Stimulated activated CD4-positive, alpha-beta T cell treated with anti-CD3 and anti-CD28 coated beads, Interleukin-4, amount 100 ng/mL, for 1 hour (primary cell): Measurements from ENCODE around the gene CRAMP1.

Experiments used
- DNase-seq: peaks from one replicate; pipeline ENCODE4 v3.0.0-alpha.2; 2020

The CRAMP1 gene

GRCh38 chr16:1638757-1639156 is 26.6 kb downstream of the CRAMP1 start:
- DNase-seq: no peak

- no peak for DNase-seq
Measured at GRCh38 chr16:1639282-1639681, 27.1 kb downstream of the CRAMP1 start.

DNA sequence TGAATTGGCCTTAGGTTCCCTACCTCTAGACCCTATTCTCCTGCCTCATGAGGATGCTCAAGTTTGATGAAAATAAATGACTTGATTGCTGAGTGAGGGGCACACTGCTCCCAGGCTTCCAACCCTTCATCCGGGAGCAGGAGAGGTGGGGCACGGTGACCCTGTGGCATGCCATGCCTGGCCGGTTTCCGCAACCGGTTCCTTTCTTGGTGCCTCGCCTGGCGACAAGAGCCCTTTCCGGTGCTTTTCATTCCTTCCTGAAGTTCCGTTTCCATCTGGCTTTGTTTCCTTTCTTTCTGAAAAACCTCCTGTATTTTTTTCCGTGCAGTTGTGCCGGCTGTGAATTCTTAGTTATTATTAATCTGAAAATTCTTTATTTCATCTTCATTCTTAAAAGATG is 27.7 kb downstream of the CRAMP1 start:
- no peak for DNase-seq

DNA sequence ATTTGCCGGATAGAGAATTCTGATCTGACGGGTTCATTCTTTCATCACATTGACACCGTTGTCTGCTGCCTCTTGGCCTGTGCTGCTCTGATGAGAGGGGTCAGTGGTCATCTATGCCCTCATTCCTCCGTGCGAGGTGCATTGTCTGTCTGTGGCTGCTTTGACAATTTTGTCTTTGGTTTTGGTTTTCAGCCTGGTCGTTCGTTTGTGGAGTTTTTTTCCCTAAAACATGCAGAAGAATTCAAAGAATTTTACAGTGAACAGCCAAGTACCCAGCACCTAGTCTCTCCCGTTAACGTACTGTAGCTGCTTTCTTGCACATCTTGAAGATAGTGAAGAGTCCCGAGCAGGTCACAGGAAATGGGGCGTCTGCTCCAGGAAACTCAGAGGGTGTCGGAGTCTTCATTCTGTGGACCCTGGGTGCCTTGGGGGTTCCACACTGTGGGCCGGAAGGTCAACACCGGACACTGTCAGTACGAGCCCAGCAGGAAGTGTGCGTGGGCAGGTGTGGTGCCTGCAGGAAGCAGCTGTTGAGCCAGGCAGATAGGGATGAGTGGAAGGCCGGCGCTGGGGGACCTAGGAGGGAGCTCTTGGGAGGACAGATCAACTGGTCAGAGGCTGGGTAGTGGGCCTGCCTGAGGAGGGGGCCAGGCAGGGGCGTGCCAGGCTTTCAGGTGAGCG is 28.2 kb downstream of the CRAMP1 start:
- DNase-seq: no peak

DNA sequence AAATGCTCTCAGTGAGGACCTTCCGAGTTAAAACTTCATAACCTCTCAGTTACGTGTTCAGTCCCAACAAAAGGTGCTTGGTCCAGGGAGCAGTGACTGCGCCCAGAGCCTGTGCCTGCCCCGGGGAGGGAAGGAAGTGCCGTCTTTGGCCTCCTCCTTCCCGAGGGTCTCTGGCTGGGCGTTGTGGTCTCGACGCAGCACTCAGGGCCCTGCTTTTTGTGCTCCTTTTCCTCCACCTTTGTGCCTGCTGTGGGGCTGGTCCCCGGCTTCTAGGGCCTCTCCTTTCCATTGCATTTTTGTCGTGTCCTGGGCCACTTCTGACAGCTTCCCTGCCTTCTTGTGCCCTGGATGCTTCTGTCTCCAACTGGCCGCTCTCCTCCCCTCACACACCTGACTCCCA is 29.1 kb downstream of the CRAMP1 start:
- no peak for DNase-seq

- DNase-seq: no peak
Measured at GRCh38 chr16:1642148-1642547, 30.0 kb downstream of the CRAMP1 start.

- DNase-seq: no peak
Measured at GRCh38 chr16:1642753-1643152, 30.6 kb downstream of the CRAMP1 start.

DNA sequence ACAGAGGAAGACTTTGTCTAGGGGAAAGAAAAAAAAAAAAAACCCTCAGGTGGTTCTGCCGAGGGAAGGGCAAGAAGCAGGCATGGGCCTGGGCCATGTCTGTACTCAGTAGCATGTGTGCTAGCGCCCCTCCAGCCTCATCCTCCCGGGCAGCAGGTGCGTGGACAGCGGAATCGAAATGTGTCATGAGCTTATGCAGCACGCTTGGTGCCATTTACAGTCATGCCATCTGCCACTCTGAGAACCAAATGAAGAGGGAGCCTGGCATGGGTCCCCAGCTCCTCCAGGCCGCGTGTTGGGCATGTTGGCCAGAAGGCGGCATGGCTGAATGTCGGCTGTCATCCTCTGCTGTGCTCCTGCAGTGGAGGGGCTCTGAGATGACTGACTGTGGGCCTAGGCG is 31.4 kb downstream of the CRAMP1 start:
- no peak for DNase-seq

- DNase-seq: peak; percentile 24
Measured at GRCh38 chr16:1645914-1646525, 33.9 kb downstream of the CRAMP1 start.

GRCh38 chr16:1647856-1648255 is 35.7 kb downstream of the CRAMP1 start:
- DNase-seq: no peak

DNA sequence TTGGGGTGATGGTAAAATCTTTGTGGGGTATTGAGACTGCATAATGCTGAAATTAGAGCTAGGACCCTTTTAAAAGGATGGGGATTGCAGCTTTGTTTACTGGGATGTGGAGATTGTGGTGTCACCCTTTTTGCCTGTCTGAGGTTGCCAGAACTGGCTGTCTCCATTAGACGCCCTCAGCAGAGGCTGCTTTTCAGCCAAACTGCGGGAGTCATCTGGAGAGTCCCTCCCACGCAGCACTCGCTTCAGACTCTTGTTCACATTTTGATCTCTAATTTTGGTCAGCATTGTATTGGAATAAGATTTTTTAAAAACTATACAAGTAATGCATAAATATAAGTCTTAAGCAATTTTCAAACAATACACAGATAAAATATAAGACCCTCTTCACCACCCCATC is 38.0 kb downstream of the CRAMP1 start:
- no peak for DNase-seq

- no peak for DNase-seq
Measured at GRCh38 chr16:1651094-1651973, 39.2 kb downstream of the CRAMP1 start.

DNA sequence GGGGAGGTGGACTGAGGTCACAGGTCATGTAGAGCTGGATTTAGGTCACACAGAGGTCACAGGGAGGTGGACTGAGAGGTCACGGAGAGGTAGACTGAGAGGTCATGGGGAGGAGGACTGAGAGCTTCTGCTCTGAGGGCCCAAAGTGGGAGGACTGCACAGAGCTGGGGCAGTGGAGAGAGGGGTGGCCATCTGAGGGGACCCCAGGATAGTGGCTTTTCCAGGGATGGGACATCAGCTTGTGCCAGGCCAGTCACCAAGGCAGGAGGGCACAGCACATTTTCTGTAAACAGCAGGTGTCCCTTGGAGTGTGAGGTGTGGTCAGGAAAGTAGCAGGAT is 39.8 kb downstream of the CRAMP1 start:
- no peak for DNase-seq

GRCh38 chr16:1653023-1653422 is 40.9 kb downstream of the CRAMP1 start:
- no peak for DNase-seq

DNA sequence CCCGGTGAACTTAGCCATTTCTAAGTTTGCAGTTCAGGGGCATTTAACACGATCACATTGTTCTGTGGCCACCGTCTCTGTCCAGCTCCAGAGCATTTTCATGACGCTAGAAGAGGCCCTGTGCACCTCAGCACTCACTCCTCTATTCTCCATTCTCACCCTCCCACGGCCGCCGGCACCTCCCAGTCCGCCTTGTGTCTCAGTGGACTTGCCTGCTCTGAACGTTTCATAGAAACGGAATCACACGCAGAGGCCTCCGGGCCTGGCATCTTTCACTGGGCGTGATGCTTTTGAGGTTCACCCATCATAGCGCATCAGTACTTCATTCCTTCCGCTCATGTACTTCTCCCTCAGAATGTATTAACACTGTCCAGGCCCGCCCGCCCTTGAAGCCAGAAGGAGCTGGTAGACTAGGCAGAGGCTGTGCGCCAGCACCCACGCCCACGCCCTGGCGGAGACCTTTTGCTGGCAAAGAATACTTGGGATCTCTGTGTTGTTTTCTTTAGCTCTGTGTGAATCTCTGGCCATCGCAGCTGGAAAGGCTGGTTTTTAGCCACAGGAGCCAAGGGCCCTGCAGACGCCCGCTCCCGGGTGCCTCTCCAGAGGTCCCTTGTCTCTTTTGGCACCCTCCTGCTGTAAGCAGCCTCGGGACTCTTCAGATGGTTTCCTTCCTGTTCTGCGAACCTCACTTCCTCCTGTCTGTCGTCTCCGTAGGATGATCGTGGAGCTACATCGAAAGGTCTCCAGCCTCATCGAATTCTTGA is 42.5 kb downstream of the CRAMP1 start:
- no peak for DNase-seq

GRCh38 chr16:1655269-1655807 is 43.2 kb downstream of the CRAMP1 start:
- DNase-seq: no peak

DNA sequence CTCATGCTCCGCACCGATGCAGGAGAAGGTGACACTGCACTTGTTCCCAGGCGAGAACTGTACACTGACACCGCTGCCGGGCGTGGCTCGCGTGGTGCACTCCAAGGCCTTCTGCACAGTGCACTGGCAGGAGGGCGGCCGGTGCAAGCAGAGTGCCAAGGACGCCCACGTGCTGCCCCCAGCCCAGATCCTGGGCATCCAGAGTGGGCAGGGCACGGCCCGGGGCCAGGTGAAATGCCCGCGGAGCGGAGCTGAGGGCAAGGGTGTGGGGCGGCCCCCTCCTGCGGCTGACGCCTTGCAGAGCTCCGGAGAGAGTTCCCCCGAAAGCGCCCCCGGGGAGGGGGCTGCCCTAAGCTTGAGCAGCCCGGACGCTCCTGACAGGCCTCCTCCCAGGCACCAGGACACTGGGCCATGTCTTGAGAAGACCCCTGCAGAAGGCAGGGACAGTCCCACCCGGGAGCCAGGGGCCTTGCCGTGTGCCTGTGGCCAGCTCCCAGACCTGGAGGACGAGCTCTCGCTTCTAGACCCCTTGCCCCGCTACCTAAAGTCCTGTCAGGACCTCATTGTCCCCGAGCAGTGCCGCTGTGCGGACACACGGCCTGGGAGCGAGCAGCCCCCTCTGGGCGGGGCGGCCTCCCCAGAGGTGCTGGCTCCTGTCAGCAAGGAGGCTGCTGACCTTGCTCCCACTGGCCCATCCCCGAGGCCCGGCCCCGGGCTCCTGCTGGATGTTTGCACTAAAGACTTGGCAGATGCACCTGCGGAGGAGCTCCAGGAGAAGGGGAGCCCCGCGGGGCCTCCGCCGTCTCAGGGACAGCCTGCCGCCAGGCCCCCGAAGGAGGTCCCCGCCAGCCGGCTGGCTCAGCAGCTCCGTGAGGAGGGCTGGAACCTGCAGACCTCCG is 44.0 kb downstream of the CRAMP1 start:
- DNase-seq: no peak

DNA sequence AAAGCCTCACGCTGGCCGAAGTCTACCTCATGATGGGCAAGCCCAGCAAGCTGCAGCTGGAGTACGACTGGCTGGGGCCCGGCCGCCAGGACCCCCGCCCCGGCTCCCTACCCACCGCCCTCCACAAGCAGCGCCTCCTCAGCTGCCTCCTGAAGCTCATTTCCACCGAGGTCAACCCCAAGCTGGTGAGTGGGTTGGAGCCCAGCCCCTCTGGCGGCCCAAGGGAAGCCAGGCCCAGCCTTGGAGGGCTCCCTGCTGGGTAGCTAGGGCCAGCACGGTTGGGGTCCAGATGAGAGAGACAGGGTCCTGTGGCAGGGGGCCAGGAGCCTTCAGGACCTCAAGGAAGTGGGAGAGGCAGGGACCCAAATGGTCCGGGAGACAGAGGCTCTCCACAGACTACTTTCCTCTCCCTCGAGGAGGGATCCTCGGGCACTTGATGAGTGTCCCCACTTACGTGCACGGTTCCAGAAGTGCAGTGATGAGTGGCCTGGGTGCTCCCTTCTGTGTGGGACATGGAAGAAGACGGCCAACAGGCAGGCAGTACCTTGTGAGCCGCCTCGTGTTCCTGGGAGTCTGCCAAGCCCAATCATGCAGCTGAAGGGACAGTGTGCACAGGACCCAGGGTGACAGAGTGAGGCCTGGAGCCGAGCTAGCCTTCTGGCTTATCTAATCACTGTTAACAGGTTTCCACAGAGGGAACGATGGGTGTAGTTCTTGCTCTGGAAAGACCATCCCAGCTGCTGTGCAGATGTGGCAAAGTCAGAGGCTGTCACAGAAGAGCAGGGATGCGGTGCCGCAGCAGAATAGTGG is 44.9 kb downstream of the CRAMP1 start:
- DNase-seq: no peak

DNA sequence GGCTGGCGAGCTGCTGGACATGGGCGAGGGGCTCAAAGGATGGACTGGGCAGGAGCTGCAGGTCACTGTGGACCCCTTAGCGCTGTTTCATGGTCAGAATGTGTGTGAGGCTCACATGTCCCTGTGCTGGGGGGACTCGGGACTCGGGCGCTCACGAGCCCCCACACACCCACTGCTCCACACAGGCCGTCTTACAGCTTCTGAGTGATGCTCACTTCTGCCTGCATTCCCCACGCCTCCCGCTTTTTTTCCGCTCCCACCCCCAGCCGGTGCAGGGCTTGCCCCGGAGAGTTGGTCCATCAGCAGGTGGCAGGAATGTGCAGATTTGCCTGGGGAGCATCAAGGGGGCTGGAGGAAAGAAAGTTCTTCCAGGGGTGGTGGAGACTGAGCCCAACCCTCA is 45.7 kb downstream of the CRAMP1 start:
- DNase-seq: no peak

DNA sequence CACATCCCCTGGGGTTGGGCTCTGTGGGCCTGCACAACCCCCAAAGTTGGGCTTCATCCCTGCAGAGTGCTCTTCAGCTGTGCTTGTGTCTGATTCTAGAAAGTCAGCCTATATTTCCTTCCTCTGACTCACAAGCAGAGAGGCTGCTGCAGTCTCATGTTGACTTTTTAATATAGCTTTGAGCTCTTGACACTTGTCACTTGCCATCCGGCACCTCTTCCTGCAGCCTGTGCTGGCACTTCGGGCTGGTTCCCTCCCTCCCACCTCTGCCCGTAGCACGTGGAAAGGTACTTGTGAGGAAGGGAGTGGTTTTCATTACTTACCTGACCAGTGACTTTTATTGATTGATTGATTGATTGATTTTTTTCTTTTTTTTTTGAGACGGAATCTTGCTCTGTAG is 46.9 kb downstream of the CRAMP1 start:
- DNase-seq: no peak

- DNase-seq: no peak
Measured at GRCh38 chr16:1661826-1662225, 49.7 kb downstream of the CRAMP1 start.
